NCI-H446 treated with DMSO at 0.1 percent for 48 hours (cell line): ENCODE measurements around the gene CRELD1.

Experiments used
- DNase-seq: peaks from one replicate; lab custom pipeline; 2025; lab: John Stamatoyannopoulos, UW

Gene CRELD1

DNA sequence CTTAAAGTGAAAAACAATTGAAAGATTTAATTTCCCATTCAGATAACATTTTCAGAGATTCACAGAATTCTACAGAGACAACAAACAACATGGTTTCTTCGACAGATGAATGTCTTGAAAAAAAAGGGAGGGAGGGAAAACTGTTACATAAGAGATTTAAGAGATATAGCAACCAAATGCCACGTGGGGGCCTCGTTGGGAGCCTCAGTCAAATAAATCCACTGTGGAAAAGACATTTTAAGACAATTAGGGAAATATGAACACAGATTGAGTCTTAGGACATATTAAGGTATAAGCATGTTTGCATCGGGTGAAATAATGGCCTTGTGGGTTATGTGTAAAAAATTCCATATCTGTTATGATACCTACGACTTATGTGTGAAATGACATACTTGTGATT lies 23.6 kb downstream of the CRELD1 start:
- no peak for DNase-seq

DNA sequence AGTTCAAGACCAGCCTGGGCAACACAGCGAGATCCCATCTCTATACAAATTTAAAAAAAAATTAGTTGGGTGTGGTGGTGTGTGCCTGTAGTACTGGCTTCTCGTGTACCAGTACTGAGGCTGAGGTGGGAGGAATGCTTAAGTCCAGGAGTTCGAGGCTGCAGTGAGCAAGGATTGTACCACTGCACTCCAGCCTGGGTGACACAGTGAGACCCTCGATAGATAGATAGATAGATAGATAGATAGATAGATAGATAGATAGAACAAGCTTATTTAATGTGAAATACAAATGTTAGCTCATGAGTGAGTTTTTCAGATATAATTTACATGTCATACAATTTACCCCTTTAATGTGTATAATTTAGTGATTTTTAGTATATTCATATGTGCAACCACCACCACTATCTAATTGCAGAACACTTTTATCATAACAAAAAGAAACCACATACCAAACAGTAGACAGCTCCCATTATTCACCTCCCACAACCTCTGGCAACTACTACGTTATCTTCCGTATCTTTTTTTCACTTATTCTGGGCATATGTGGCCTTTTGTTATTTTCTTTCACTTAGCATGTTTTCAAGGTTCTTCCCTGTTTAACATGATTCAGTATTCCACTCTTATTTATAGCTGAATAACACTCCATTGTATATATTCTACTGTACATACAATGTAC lies 31.7 kb downstream of the CRELD1 start:
- no peak for DNase-seq

DNA sequence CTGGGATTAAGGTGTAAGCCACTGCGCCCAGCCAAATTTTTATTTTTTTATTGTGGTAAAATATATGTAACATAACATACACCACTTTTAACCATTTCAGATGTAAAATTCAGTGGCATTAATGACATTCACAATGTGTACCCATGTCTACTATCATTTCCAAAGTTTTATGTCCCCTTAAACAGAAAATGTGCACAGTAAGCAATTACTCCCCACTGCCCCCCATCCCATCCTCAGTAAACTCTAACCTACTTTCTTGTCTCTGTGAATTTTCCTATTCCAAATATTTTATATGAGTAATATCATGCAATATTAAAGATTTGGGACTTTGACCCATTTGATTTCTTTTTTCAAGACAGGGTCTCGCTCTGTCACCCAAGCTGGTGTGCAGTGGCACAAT lies 33.2 kb downstream of the CRELD1 start:
- no peak for DNase-seq

DNA sequence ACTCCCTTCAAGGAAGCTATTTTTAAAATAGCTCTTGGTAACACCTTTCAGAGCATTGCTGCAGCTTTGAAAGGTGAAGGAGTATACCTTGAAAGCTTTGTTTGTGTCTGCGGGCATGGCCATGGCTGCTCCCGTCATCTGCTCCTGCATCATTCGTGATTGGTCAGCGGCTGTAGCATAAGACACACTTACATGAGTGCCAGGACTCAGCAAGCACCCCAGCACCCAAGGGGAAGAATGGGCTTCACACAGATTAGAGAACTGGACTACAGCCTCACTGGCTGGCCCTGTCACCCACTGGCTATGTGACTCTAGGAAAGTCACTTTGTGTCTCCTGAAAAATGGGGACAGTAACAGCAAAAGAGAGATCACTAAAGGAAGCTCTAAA lies 36.0 kb downstream of the CRELD1 start:
- DNase-seq = no peak

DNA sequence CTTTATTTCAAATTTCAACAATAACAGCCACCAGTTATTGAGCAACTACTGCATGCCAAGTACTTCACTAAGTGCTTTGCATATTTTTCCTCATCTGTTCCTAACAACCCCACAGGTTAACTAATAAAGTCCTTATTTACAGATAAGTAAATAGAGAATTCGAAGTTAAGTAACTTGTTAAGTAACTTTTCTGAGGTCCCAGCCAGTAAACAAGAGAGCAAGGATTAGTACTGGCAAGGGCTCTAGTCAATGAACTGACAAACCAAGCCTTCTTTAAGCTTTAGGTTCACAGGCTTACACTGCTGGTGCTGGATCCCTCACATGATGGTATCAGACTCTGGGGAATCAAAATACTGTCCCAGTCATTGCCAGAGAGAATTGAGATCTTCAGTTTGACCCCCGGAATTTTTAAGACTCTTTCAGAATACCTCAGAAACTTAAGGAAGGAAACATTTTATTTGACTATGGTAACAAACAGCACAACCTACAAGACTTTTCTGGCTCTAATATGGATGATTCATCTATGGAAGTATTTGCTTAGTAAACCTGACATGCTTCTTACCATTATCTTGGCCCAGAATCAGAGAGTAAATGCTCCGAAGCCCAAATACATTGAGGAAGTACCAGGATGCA lies 36.5 kb downstream of the CRELD1 start:
- DNase-seq = no peak

DNA sequence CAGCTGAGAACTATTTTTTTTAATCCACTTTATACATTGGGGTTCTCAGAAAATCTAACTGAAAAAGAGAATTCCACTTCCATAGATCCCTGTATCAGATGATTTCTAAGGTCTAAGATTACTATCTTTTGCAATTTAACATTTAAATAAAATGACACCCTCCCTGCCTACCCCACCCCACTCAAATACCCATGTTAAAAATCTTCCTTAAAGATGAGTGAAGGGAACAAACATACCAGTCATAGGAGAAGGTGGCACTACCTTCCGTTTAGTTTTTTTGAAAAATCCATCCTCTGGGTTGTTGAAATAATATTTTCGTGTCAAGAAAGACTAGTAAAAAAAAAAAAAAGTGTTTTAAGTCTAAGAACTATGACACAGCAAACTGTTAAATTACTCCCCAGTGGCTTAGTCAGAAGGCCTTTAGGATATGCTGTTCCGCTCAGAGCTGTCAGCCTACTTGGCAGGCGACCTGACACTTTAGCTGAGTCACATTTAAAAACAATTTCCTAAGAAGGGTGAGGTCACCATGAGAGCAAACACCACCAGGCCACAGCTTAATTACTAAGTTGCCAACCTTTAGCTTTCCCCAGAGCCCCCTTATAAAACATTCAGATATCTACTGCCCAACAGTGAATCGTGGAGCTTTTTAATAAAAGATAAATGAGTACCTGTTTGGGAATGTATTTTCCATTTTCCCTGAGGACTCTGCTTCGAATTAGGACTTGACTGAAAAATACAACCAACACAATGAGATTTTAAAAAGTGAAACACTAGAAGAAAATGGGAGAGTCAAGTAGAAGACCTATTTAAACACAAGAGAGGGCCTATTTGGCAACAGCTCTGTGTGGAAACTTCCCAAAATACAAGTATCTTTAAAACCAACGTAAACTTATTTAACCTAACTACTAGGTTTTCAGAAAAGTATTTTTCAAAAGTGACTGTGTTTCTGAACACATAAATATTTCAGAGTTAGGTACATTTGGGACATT lies 43.4 kb downstream of the CRELD1 start:
- DNase-seq = peak; percentile 31

DNA sequence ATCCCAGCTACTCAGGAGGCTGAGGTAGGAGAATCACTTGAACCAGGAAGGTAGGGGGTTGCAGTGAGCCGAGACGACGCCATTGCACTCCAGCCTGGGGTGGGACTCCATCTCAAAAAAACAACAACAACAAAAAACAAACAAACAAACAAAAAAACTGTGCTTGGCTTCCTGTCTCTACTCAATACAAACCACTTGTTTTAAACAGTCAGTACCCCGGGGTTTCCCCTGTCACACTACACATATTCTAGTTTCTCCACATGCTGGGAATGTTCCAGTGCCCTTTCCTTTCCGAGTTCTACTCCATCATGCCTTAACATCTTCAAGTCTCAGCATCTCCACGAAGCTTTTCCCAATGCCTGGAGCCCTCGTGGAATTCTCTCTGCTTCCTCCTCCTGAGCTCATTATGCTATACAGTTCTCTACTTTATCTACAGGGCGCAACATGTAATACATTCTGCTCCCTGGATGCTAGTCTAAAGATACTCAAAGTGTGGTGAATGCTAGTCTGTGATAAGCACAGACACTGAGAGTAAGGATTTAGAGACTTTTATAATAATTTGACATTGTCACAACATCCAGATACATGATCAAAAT lies 45.2 kb downstream of the CRELD1 start:
- DNase-seq = no peak

DNA sequence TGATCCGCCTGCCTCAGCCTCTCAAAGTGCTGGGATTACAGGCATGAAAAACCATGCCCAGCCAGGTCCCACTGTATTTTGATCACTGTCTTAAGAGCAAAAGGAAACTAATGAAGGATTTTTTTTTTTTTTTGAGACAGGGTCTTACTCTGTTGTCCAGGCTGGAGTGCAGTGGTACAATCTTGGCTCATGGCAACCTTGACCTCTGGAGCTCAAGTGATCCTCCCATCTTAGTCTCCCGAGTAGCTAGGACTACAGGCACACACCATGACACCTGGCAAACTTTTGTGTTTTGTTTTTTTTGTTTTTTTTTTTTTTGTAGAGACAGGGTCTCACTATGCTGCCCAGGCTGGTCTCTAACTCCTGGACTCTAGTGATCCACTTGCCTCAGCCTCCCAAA lies 46.6 kb downstream of the CRELD1 start:
- no peak for DNase-seq

DNA sequence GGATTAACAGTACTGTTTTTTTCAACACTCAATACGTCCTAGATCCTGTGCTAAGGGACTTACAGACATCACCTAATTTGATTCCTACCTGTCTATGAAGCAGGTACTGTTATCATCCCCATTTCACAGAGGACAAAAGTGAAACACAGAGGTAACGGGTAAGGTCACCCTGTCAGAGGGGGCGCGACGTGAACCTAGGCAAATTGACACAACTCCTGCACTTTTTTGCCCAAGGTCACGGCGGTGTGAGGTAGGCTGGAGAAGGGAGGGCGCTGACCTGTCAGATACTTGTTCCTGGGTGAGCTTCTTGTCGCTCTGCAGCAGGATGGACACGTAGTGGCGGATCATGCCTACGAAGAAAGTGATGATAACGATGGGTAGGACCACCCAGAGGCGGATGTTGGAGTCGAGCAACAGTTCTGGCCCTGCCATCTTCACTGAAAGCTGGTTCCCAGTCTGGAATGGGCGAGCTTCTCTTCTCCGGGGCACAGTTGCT lies 52.6 kb downstream of the CRELD1 start:
- DNase-seq = no peak

DNA sequence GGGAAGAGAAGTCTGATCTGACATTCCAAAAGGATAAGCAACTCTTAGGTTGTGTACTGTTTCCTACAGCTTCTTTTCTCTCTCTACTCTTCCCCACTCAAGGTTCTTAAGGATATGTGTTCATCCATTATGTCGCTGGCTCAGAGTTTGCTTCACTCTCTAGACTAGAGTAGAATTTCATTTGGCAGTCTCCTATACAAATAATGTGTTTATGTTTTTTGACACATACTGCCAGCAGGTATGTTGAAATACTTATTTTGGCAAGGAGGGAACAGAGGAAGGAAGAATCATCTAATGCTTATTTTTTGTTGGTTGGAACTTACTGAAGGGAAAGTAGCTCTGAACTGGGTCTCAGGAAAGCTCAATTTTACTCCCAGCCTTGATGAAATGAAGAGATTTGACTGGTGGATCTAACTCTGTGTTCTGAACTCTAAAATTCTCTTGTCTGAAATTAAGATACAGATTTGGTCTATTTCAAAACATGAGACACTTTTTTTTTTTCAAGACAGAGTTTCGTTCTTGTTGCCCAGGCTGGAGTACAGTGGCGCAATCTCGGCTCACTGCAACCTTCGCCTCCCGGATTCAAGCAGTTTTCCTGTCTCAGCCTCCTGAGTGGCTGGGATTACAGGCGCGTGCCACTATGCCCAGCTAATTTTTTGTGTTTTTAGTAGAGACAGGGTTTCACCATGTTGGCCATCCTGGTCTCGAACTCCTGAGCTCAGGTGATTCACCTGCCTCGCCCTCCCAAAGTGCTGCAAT lies 60.6 kb downstream of the CRELD1 start:
- no peak for DNase-seq
